Gastrocnemius medialis (tissue), 4 donors: ENCODE results near the gene MED27. TPM values are rescaled to one million over a fixed set of nuclear protein-coding genes. Genes with fewer than 3 reads are reported as not detected.

Source experiments
- ATAC-seq, 2 donors: fragments of 150-250 bp; one replicate each; pipeline ENCODE4 v1.9.1; 2016
- DNase-seq, 2 donors: peaks; one replicate each; pipeline ENCODE4 v3.0.0-alpha.2; 2019
- H3K27ac ChIP-seq, 4 donors: fragments of 200-600 bp; sonication (generic); 1 replicate in 1 of 4; 2 replicates in 3 of 4; pipeline ENCODE4 v1.5.1; 2016 to 2018; ENCODE audit warnings: mild to moderate bottlenecking in 2 of 4, moderate library complexity in 1 of 4
- H3K27me3 ChIP-seq, 3 donors: fragments of 200-600 bp; sonication (generic) in 2 of 3; 1 replicate in 1 of 3; 2 replicates in 2 of 3; pipeline versions ENCODE4 v1.5.1 to v1.6.0; 2016 to 2019; ENCODE audit warnings: mild to moderate bottlenecking in 1 of 3, moderate library complexity in 1 of 3
- H3K36me3 ChIP-seq, 2 donors: fragments of 200-600 bp; sonication (generic) in 1 of 2; one replicate each; pipeline ENCODE4 v1.5.1; 2017 to 2018
- H3K4me1 ChIP-seq, 2 donors: fragments of 200-600 bp; sonication (generic) in 1 of 2; one replicate each; pipeline ENCODE4 v1.5.1; 2016 to 2017; ENCODE audit warnings: mild to moderate bottlenecking in 2 of 2
- H3K4me3 ChIP-seq, 4 donors: fragments of 200-600 bp; sonication (generic) in 3 of 4; 1 replicate in 1 of 4; 2 replicates in 3 of 4; pipeline ENCODE4 v1.5.1; 2016 to 2019; ENCODE audit warnings: mild to moderate bottlenecking in 2 of 4
- H3K9me3 ChIP-seq, 3 donors: fragments of 200-600 bp; sonication (generic) in 2 of 3; 1 replicate in 1 of 3; 2 replicates in 2 of 3; pipeline ENCODE4 v1.5.1; 2016 to 2019
- POLR2A ChIP-seq, 2 donors: fragments of 450-650 bp; IDR thresholded peaks; one replicate each; pipeline ENCODE4 v1.6.1; 2017; ENCODE audit warnings: antibody characterized with exemption in 2 of 2, mild to moderate bottlenecking in 2 of 2, moderate library complexity in 2 of 2
- in situ Hi-C, 4 donors: fragments of 200-750 bp; cut with MboI; loops; one replicate each; pipeline versions ENCODE4 v1.15.0 to v1.8.0; 2017; ENCODE audit warnings: low sequenced_read_pairs in 4 of 4
- intact Hi-C: fragments of 100-400 bp; cut with DNase I; formaldehyde crosslinking; loops from one replicate; pipeline ENCODE4 v1.15.1; 2023; ENCODE audit warnings: low total_unique reads
- total RNA-seq, 4 donors: library from RNA; depleted of rRNA; stranded (reverse); fragments of >200 nt; gene quantifications; one replicate each; pipeline versions ENCODE4 v1.1.0 to v1.2.3, GENCODE V29; 2016
- TF ChIP-seq, protein P1 (sequence below), 5 experiments: fragments of 450-650 bp in 3 of 5; fragments of 200-600 bp in 2 of 5; sonication (generic) in 2 of 5; IDR thresholded peaks in 4 of 5; conservative IDR thresholded peaks in 1 of 5; 1 replicate in 4 of 5; 2 replicates in 1 of 5; pipeline ENCODE4 v1.5.1; 2016 to 2019; ENCODE audit warnings: antibody characterized with exemption in 5 of 5, mild to moderate bottlenecking in 3 of 5, moderate library complexity in 3 of 5

Gene MED27
- total RNA-seq, 4 donors from 2014 or later, result 11.6 to 20.3 (median 13.9) TPM

DNA sequence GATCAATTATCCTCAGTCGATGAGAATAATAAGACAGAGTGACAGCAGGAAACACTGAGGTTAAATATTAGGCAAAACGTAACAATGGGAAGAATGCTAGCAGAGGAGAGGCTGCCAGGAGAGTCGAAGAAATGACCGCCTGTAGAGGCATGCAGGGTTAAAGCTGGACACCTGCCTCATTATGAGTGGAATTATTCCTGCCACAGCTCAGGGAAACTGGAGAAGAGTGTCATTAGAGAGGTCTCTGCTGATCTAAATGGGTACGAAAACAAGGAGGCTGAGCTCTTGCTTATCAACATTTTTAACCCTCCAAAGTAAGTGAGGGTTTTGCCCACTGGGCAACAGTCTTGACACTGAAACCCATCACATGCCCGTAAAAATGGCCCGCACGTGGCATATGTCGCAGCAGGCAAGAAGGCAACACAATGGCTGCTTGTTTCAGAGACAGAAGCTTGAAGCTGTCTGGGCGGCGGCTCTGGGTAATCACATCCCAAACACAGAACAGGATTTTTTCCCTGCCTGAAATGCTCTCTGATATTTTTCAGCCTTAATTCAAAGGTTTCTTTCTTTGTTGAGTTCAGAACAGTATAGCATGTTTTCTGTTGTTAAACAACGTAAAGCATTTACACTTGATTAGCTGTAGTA, 118.7 kb downstream of the MED27 start:
- Histone ChIP-seq H3K4me1 (peaks cover 29 to 37% of the 10 kb centered on the region in 2 donors), H3K27me3 (no peaks in the 10 kb centered on the region), H3K9me3 (no peaks in the 10 kb centered on the region), H3K4me3 (no peak overlapping the region), H3K27ac (peak overlapping the region in 2 of 4 donors; percentile 18 to 50), H3K36me3 (no peaks in the 10 kb centered on the region)
- intact Hi-C loops (no loop called here), in situ Hi-C loops (no loop called here)
- TF ChIP-seq, protein P1, sequence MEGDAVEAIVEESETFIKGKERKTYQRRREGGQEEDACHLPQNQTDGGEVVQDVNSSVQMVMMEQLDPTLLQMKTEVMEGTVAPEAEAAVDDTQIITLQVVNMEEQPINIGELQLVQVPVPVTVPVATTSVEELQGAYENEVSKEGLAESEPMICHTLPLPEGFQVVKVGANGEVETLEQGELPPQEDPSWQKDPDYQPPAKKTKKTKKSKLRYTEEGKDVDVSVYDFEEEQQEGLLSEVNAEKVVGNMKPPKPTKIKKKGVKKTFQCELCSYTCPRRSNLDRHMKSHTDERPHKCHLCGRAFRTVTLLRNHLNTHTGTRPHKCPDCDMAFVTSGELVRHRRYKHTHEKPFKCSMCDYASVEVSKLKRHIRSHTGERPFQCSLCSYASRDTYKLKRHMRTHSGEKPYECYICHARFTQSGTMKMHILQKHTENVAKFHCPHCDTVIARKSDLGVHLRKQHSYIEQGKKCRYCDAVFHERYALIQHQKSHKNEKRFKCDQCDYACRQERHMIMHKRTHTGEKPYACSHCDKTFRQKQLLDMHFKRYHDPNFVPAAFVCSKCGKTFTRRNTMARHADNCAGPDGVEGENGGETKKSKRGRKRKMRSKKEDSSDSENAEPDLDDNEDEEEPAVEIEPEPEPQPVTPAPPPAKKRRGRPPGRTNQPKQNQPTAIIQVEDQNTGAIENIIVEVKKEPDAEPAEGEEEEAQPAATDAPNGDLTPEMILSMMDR (IDR thresholded peaks at IDR 0.05 in 4 of 5, conservative IDR thresholded peaks at IDR 0.05 in 1 of 5), result no peak
- DNase-seq (no peak), ATAC-seq (peak; percentile 38 to 41)

- DNase-seq (no peak), ATAC-seq (peak in 1 of 2 donors; percentile 35)
- H3K4me3 ChIP-seq, result no peak overlapping the region
- H3K27me3 ChIP-seq, result no peaks in the 10 kb centered on the region
- H3K36me3 ChIP-seq, result no peaks in the 10 kb centered on the region
- H3K4me1 ChIP-seq, result peaks cover 29 to 37% of the 10 kb centered on the region in 2 donors
- in situ Hi-C loops, result no loop called here
- H3K9me3 ChIP-seq, result no peaks in the 10 kb centered on the region
- intact Hi-C loops, result no loop called here
- H3K27ac ChIP-seq, result peak overlapping the region in 2 of 4 donors; percentile 18 to 50
- no peak for TF ChIP-seq POLR2A (IDR thresholded peaks at IDR 0.05)
- TF ChIP-seq, protein P1 (IDR thresholded peaks at IDR 0.05 in 4 of 5, conservative IDR thresholded peaks at IDR 0.05 in 1 of 5), result no peak
Measured at GRCh38 chr9:131960311-131960710, 119.4 kb downstream of the MED27 start.

- in situ Hi-C loops (no loop called here), intact Hi-C loops (no loop called here)
- no peak for DNase-seq
- TF ChIP-seq POLR2A (IDR thresholded peaks at IDR 0.05), result no peak
- TF ChIP-seq, protein P1 (IDR thresholded peaks at IDR 0.05 in 4 of 5, conservative IDR thresholded peaks at IDR 0.05 in 1 of 5), result no peak
- Histone ChIP-seq H3K36me3 (no peaks in the 10 kb centered on the region), H3K27ac (peak overlapping the region in 2 of 4 donors; percentile 50 to 57), H3K4me1 (peaks cover 29 to 37% of the 10 kb centered on the region in 2 donors), H3K9me3 (no peaks in the 10 kb centered on the region), H3K27me3 (no peaks in the 10 kb centered on the region), H3K4me3 (no peak overlapping the region)
- ATAC-seq, result no peak
Measured at GRCh38 chr9:131959887-131960286, 119.8 kb downstream of the MED27 start.

DNA sequence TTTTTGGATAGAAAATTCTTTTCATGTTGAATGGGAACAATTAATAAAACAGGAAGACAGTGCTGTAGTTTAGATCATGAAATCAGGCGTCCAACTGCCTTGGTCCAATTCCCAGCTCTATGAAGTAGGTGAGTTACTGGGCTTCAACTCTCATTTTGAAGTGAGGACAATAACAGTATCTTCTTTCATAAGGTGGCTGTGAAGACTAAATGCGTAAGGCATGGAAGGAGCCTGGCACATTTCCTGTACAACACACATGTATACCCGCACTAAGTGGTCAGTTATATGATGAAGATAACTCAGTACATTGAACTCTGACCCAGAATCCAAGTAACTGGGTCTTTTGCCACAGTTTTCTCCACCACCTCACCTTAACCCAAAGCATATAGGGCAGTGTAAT, 120.6 kb downstream of the MED27 start:
- TF ChIP-seq, protein P1 (IDR thresholded peaks at IDR 0.05 in 4 of 5, conservative IDR thresholded peaks at IDR 0.05 in 1 of 5), result no peak
- TF ChIP-seq POLR2A (IDR thresholded peaks at IDR 0.05), result no peak
- Histone ChIP-seq H3K4me1 (peaks cover 29 to 37% of the 10 kb centered on the region in 2 donors), H3K36me3 (no peaks in the 10 kb centered on the region), H3K27me3 (no peaks in the 10 kb centered on the region), H3K9me3 (no peaks in the 10 kb centered on the region), H3K4me3 (no peak overlapping the region), H3K27ac (peak overlapping the region in 2 of 4 donors; percentile 49 to 57)
- in situ Hi-C loops (no loop called here), intact Hi-C loops (no loop called here)
- DNase-seq, result no peak
- ATAC-seq, result peak; percentile 62 to 83
